NCI-H1105 treated with DMSO at 0.1 percent for 48 hours (cell line): ENCODE results near the gene TNFAIP2.

Experiments used
- DNase-seq: peaks from one replicate; lab custom pipeline; 2025; lab: John Stamatoyannopoulos, UW

The TNFAIP2 gene

DNA sequence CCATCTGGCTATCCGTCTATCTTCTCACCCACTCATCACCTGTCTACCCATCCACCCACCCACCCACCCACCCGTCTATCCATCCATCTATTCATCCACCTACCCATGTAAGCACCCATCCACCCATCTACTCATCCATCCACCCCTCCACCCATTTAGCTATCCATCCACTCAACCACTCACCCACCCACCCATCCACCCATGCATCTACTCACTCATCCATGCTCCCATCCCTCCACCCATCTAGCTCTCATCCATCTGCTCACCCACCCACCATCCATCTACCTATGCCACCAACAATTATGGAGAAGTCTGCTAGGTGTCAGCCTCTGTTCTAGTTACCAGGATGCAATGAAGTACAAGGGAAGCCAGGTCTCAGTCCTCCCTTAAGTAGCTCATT lies 11.1 kb downstream of the TNFAIP2 start:
- DNase-seq, result no peak

DNA sequence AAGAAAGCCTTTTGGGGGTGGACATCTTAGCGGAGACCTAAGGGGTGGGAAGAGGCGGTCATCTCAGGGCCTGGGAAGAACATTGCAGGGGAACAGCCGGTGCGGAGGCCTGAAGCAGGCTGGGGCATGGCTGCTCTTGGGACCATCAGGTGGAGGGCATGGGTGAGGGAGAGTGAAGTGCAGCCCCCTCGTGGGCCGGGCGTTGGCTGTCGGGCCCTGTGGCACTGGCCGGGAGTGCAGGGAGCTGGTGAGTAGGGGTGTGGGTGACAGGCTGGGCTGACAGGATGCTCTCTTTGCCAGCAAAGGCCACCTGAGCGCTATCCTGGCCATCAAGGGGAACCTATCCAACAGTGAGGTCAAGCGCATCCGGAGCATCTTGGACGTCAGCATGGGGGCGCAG lies 11.7 kb downstream of the TNFAIP2 start:
- no peak for DNase-seq

DNA sequence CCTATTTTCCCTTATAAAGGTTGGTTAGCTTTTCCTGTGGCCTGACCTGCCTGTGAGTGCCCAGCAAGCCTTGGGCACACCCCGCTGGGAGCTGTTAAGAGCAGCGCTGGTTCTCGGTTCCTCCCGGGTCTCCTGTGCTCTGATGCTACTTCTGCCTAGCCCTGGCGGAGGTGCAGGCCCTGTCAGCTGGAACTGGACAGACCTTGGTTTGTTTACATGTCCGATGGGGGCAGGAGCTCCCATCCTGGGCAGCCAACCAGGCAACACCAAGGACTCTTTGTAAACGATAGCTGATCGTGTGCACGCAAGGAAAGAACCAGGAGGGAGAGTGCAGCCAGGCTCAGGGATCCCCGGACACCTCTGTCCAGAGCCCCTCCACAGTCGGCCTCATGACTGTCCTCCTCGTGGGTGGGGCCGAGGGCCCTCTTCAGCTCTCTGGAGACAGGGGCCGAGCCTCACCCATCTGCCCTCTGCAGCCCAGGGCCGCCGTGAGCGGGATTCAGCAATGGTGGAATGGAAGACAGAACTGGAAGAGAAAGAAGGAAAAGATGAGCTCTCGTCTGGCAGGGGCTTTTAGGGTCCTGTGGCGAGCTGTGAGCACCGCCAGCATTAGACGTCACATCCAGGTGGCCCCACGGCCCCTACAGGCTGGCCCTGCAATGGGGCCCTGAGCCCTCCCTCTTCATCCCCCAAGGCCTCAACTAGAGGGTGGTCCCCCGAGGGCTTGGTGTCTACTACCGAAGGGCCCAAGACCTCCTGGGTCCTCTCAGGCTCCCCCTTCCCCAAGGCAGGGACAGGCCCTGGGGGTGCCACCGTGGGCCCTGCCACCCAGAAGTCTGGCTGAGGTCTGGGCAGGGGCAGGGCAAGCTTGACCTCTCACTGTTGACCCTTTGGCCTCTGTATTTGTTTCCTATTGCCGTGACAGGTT lies 12.3 kb downstream of the TNFAIP2 start:
- no peak for DNase-seq

DNA sequence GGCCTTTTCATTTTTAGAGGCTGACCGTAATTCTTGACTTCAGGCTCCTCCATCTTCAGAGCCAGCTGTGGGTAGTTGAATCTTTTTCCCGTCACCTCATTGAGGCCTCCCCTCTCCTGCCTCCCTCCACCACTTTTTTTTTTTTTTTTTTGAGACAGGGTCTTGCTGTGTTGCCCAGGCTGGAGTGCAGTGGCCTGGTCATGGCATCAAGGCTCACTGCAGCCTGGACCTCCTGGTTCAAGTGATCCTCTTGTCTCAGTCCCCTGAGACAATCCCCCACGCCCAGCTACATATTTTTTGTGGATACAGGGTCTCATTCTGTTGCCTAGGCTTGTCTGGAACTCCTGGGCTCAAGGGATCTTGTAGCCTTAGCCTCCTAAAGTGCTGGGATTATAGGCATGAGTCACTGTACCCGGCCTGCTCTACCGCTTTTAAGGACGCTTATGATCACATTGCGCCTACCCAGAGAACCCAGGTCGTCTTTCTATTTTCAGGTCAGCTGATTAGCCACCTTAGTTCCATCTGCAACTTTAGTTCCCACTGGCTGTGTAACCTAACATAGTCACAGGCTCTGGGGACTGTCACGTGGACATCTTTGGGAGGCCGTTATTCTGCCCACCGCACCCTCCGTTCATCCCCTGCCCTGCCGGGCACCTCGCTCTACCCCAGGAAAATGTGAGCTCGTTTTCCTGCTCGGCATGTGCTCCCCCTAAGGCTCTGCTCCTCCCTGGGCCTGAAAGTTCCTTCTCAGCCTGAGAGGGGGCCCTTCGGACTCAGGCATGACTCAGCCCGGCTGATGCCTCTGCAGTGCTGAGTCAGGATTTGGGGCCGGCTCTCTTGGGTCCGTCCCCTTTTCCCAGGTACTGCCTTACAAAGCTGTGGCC lies 13.4 kb downstream of the TNFAIP2 start:
- no peak for DNase-seq

DNA sequence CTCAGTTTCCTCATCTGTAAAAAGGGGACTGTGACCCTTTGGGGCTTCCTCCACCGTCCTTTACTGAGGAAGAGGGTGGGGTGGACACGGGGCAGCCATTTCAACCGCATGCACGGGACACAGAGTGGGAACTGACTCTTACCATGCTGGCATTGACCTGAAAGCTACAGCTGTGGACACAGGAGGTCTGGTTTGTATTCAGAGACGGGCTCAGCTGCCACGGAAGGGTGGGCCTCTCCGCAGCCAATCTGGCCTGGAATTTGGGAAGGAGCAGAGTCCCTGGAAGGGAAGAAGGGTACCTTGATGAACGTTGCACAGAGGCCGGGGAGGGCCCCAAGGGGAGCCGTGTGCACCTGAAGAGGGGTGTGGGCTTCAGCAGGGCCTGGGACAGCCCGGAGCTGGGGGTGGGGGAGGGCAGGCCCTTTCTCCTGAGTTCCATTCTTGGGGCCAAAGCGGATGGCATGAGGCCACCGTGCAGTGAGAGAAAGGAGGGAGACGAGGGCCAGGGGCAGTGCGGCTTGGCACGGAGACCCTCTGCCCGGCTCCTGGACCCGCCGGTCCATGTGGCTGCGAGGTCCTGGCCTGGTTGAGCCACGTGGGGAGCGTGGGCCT lies 14.5 kb downstream of the TNFAIP2 start:
- DNase-seq, result no peak

DNA sequence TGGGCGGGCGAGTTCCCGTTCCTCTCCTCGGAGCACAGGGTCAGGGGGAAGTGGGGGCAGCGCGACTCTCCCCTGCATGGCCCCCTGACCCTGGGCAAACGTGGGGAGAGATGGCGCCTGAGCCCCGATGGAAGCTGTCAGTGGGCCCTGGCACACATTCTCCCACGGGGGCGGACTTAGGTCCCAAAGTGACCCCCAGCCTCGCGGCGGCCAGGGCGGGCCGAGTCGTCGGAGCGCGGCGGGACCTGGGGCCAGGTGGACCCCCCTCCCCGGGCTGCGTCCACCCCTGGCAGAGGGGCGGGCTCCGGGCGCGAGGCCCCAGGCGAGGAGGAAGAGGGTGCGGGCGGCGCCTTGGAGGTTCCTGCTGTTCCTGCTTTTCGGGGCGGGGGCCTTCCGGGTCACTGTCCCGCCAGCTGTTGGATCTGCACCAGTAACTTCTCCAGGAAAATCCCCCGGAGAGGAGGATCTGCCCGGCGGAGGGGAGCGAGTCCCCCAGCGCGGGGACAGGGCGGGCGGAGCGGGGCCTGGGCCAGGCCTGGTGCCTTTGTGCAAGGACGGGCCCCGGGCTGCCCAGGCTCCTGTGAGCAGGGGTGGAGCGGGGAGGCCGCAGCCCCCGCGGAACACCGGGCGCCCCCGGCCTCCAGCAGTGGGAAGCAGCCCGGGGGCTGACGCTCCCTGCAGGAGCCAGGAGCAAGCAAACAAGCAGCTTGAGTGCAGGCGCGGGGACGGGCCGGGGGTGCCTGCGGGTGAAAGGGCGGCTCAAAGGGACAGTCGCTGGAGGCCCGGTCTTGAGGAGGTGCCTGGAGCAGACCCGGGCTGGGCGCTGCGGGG lies 15.3 kb downstream of the TNFAIP2 start:
- DNase-seq, result no peak

DNA sequence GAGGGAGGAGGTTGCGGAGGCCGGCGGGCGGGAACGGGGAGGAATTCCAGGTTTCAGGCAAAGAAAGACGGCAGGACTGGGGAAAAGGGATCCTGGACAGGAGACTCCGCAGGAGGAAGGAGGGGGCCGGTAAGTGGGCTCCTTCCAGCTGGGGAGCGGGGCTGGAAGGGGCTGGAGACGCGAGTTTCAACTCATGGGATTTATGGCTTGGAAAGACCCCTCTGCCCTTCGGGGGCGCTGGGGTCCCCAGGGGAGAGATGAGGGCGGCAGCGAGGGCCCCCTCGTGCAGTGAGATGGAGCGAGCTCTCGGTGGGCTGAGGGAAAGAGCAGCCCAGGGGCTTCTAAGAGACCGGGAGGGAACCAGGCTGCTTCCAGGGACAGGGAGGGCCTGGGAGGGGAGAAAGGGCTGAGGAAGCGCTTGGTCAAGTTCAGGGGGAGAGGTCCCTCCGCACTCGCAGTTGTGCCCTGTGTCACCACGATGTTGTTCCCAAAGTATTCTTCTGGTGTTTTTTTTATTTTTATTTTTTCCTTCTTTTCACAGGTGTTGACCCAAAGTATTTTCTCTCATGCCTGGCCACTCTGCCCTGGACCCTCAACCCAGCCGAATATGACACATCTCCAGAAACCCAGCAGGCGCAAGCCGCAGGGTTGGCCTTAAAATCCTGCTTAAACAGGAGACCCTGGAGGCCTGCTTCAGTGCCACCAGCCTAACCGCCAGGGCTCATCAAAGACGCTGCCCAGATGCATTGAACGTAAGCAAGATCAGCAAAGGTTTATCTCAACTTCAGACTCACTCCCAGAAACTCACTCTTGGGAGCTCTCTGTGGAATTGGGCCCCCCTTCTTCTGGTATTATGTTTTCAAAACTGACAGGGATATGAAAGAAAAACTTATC lies 16.1 kb downstream of the TNFAIP2 start:
- DNase-seq, result no peak

DNA sequence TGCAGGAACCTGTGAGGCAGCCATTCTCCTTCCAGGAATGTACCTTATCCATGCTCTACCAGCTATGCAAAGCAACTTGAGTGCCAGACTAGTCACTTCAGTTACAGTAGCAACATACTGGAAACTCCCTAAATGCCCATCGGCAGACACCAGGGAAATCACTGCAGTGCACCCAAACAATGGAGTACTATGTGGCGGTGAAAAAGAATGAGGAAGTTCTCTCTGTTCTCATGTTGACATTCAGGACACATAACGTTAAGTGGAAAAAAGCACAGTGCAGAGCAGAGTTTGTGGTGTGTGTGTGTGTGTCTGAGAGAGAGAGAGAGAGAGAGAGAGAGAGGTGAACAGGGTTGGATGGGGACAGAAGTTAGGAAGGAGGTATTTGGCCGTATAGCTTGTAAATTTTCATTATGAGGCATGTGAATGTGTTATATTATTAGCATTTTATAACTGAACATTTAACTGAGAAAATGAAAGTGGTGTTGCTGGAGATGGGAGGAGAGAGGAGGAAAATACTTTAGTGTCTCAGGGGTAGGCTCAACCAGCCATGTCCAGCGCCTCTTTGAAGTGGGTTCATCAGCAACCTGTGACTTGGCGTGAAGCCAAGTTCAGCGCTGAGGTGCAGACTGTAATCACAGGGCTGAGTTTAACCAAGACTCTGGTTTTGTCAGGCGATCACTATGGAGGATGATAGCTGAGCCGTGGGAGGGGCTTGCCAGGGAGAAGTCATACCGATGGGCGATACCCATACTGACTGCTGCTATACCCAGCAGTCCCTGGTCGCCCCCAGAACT lies 17.3 kb downstream of the TNFAIP2 start:
- DNase-seq, result peak; percentile 88

DNA sequence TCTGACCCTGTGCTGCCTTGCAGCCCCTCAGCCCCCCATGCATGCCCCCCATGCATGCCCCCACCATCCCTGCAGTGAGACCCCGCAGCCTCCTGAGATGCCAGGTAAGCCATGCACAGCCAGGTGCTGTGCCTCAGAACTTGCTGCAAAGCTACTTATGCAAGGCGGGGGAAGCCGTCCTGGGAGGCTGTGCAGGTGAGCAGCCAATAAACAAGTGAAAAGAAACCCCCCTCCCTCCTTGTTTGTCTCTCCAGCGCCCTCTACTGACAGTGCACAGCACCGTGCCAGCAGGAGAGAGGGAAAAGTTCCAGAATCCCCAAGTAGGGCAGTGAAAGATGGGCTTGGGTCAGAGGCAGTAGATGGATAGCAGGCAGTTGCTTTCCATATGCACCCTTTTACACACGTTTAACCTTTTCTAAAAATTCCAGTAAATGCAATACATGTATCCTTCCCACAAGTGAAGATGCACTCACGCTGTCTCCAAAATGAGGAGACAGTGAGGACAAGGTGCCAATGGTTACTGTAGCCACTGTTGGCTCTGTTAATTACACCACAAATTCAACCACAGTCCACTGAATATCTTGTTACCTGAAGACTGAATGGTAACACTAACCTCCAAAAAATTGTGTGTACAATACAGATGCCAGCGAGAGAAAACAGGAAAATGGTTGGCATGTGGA lies 18.0 kb downstream of the TNFAIP2 start:
- DNase-seq, result peak; percentile 77

DNA sequence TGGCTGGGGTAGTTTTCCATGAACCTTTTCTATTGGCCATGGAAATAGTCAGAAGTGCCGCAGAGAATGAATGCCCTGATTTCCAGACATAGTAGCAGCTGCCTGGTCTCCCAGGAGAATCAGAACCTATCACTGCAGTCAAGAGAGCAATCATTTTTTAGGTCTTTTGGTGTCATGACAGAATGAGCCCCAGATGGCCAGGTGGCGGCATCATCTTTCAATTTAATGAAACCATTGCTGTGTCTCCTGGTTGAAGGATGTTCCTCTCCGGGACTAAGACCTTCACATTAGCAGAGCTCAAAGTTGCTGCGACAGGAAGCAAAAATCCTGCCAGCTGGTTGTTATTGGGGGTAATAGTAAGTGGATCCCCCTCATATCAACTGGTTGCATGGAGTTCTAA lies 18.8 kb downstream of the TNFAIP2 start:
- no peak for DNase-seq

DNA sequence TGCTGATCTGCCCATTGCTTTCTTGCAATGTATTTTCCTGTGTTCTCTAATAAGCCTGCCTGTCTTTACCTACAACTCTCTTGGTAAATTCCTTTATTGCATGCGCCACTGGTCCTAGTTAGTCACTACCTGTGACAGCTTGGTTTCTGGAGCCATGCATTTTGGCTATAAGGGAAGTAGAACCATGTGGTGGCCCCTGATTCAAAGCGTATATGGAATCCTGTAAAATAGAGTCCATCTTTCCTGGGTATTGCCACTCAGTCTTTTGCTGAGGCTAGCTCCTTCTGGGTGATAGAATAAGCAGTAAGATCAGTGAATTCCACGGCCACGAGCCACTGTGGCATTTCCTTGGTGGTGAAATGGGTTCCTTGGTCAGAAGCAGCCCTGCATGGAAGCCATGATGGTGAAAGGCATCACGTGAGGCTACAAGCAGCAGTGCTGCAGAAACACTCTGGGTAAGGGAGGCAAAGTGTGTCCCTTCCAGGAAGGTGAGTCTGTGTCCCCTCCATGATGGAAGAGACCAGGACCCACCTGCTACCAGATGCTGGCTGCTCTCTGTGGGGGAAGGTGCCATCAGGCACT lies 19.6 kb downstream of the TNFAIP2 start:
- no peak for DNase-seq

DNA sequence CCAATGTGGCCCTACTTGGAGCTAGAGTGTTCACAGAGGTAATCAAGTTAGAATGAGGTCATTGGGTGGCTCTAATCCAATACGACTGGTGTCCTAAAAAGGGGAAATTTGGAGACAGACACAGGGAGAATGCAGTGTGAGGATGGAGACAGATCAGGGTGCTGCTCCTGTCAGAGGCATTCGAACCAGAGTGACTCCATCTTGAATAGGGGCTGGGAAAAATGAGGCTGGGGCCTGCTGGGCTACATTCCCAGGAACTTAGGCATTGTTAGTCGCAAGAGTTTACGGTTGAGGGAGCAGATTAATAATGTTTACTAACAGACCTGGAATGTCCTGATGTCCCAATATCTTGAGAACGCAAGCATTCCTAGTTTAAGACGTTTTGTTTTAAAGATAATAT lies 20.2 kb downstream of the TNFAIP2 start:
- DNase-seq, result no peak

DNA sequence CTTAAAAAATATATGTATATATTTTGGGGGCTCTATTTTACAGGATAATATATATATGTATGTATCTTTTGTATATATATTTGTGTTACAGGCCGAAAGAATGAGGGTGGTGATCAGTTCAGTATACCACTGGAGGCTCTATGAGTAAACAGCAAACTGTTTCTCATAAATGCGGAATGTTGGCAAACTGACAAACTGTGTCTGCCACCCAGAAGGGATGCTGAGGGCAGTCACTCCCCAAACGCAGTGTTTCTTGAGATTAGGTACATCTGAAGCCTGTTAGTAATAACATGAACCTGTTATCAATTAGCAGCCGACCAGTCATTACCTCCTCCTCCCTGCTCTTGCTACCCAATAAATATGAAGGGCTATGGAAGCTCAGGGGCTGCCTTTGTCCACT lies 20.8 kb downstream of the TNFAIP2 start:
- no peak for DNase-seq

DNA sequence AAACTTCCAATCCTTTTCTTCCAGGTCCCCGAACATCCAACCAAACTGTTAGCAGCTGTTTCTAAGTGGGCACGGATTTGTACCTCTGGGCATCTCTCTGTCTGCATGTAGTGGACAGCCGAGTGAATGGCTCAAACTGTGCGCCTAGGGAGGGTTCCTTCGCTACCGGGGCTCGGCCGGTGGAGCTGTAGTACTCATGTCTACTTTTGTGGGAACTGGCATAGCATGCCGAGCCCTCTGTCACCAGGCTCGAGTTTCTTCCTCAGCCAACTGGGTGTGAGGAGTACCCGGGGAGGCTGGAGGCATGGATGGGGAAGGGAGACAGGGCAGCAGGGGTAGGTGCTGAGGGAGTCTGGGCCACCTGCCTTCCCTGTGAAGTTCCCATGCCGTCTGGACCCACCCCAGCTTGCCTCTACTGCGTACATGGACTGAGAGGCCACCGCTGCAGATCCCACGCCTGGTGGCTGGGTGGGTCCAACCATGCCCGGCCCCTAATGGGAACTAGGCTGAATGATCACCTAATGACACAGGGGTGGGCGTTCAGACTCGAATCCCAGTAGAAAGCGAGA lies 23.0 kb downstream of the TNFAIP2 start:
- no peak for DNase-seq

DNA sequence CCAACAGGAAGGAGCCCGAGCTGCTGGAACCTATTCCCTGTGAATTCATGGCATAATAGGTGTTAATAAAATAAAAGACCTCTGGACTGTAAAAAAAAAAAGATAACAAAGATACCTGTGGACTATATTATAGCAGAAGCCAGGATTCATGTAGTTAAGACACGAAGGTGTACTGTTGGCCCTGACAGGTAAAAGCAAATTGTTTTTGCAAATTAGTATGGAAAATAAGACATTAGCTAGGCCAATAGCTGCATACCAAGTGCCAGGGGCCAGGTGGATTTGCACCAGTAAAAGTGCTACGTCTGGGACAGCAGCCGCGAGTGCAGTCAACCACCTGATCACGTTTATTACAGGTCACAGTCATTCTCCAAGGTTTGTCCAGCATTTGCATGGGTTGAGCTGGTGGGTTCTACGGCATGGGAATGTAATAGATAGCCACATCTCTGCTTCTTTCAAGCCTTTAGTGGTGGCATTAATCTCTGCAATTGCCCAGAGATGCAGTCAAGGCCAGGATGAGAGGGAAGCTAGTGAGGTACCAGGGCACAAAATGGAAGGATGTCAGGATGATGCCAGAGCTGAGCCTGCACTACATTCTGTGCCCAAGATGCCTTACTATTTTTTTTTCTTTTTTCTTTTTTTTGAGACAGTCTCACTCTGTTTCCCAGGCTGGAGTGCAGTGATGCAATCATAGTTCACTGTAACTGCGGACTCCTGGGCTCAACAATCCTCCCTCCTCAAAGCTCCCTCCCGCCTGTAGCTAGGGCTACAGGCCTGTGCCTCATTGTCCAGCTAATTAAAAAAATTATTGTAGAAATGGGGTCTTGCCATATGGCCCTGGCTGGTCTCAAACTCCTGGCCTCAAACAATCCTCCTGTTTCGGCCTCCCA lies 26.3 kb downstream of the TNFAIP2 start:
- DNase-seq, result no peak

DNA sequence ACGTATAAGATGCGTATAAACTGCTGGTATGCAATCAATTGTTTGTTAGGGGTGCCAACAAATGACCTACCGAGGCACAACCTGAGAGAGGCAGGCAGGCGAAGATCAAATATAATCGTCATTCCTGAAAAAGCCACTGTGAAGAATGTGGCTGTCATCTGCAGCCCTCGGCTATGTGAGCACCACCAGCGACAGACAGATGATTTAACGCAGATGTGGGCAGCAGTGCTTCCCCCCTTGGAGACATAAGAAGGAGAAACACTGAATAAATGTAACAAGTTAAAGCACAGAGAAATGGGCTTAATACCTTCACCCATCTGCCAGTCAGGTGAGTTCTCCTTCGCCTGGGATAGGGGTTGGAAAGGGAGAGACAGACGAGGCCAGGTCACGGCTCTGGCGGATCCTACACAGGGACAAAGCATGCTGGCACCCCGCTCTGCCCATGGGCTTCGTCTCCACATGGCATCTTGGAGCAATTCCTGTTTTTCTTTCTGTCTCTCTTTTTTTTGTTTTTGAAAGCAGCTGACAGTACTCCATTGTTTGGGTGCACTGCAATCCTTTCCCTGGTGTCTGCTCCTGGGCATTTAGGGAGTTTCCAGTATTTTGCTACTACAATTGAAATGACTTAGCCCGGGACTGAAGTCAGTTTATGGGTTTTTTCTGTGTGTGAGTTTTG lies 28.1 kb downstream of the TNFAIP2 start:
- no peak for DNase-seq

DNA sequence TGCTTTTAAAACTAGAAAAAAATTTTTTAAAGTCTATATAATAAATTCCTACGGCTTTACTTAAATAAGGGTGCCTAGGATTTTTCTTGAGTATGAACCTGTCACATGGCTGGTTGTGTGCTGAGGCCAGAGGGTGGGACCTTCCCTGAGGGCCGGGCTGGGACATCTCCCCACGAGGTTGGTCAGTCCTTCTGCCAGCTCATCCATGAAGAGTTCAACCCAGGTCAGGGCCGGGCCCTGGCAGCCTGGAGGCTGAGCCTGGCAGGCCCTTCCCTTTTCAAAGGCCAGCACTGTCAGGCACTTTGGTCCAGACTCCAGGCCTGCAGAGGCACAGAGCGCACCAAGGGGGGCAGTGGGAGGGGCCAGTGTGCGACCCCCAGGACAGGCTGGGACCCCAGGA lies 31.7 kb downstream of the TNFAIP2 start:
- DNase-seq, result no peak
